HEK293 (cell line): ENCODE results near the gene SACS.

ENCODE experiments used
- CTCF ChIA-PET: fragments of 350-600 bp; formaldehyde crosslinking; extraction: SDS; loops from one replicate; lab custom pipeline; 2021; ENCODE audit warnings: antibody characterized with exemption; lab: Yijun Ruan, JAX
- POLR2A ChIA-PET: fragments of 300-600 bp; formaldehyde crosslinking; extraction: SDS; loops from one replicate; lab custom pipeline; 2020; ENCODE audit warnings: antibody characterized with exemption, inconsistent platforms; lab: Yijun Ruan, JAX
- H3K27ac ChIP-seq: fragments of 200-500 bp; sonication (Bioruptor generic); 2 replicates; pipeline ENCODE4 v1.5.1; 2014; ENCODE audit warnings: low read depth, low read length, control low read depth, inconsistent platforms; ENCODE audit errors: extremely low read depth
- H3K36me3 ChIP-seq, 2 experiments: fragments of 200-500 bp in 1 of 2; sonication (Bioruptor generic) in 1 of 2; 1 replicate in 1 of 2; 2 replicates in 1 of 2; pipeline ENCODE4 v1.5.1; 2014 to 2017; ENCODE audit warnings: inconsistent platforms in 2 of 2, low read length in 2 of 2; ENCODE audit not compliant: control insufficient read depth in 2 of 2, insufficient read depth in 1 of 2
- H3K4me1 ChIP-seq: fragments of 200-500 bp; sonication (Bioruptor generic); 2 replicates; pipeline ENCODE4 v1.5.1; 2014; ENCODE audit warnings: mild to moderate bottlenecking, low read length, inconsistent platforms; ENCODE audit not compliant: control insufficient read depth, insufficient read depth
- H3K4me3 ChIP-seq: 2 replicates; pipeline ENCODE4 v1.5.1; 2011; ENCODE audit warnings: low read depth, mild to moderate bottlenecking, control low read depth, low read length, moderate library complexity
- H3K9me3 ChIP-seq: fragments of 200-500 bp; sonication (Bioruptor generic); 2 replicates; pipeline ENCODE4 v1.5.1; 2014; ENCODE audit warnings: low read depth, low read length, inconsistent platforms; ENCODE audit not compliant: control insufficient read depth, insufficient read depth
- HOXA7 ChIP-seq: sonication (generic); formaldehyde crosslinking; IDR thresholded peaks from 2 replicates; pipeline ENCODE4 v1.8.1; 2022; ENCODE audit warnings: missing genetic modification reagents, borderline replicate concordance
- KLF7 ChIP-seq: fragments of 450-650 bp; formaldehyde crosslinking; IDR thresholded peaks from 2 replicates; pipeline ENCODE4 v1.5.1; 2016; ENCODE audit warnings: missing biosample characterization, missing genetic modification characterization, borderline replicate concordance
- KLF8 ChIP-seq: fragments of 450-650 bp; formaldehyde crosslinking; IDR thresholded peaks from 2 replicates; pipeline ENCODE4 v1.5.1; 2016; ENCODE audit warnings: missing biosample characterization, missing genetic modification characterization
- MEIS1 ChIP-seq: sonication (generic); formaldehyde crosslinking; IDR thresholded peaks from 2 replicates; pipeline ENCODE4 v1.8.1; 2022; ENCODE audit warnings: missing genetic modification reagents, mild to moderate bottlenecking, borderline replicate concordance
- PBX3 ChIP-seq: sonication (generic); formaldehyde crosslinking; IDR thresholded peaks from 2 replicates; pipeline ENCODE4 v1.8.1; 2022; ENCODE audit warnings: mild to moderate bottlenecking, moderate library complexity, missing genetic modification reagents
- REPIN1 ChIP-seq: fragments of 450-650 bp; formaldehyde crosslinking; IDR thresholded peaks from 2 replicates; pipeline ENCODE4 v1.5.1; 2017; ENCODE audit warnings: missing biosample characterization, missing genetic modification characterization, low read depth
- SP7 ChIP-seq: fragments of 450-650 bp; formaldehyde crosslinking; IDR thresholded peaks from 2 replicates; pipeline ENCODE4 v1.5.1; 2016; ENCODE audit warnings: missing biosample characterization, missing genetic modification characterization
- WT1 ChIP-seq: fragments of 450-650 bp; formaldehyde crosslinking; IDR thresholded peaks from 2 replicates; pipeline ENCODE4 v1.5.1; 2016; ENCODE audit warnings: missing biosample characterization, missing genetic modification characterization
- ZBTB7A ChIP-seq: fragments of 450-650 bp; formaldehyde crosslinking; IDR thresholded peaks from 2 replicates; pipeline ENCODE4 v1.5.1; 2016; ENCODE audit warnings: low read depth, missing biosample characterization, missing genetic modification characterization
- ZFHX2 ChIP-seq: fragments of 450-650 bp; formaldehyde crosslinking; conservative IDR thresholded peaks from 2 replicates; pipeline ENCODE4 v1.5.1; 2016; ENCODE audit warnings: missing biosample characterization, missing genetic modification characterization
- ZFP41 ChIP-seq: fragments of 450-650 bp; formaldehyde crosslinking; IDR thresholded peaks from 2 replicates; pipeline ENCODE4 v1.5.1; 2016; ENCODE audit warnings: missing biosample characterization, missing genetic modification characterization, borderline replicate concordance
- ZNF184 ChIP-seq: fragments of 450-650 bp; IDR thresholded peaks from 2 replicates; pipeline ENCODE4 v1.5.1; 2018; ENCODE audit warnings: missing biosample characterization, mild to moderate bottlenecking, missing genetic modification characterization
- ZNF214 ChIP-seq: fragments of 450-650 bp; formaldehyde crosslinking; IDR thresholded peaks from 2 replicates; pipeline ENCODE4 v1.5.1; 2017; ENCODE audit warnings: missing biosample characterization, mild to moderate bottlenecking, missing genetic modification characterization, borderline replicate concordance
- ZNF221 ChIP-seq: fragments of 450-650 bp; formaldehyde crosslinking; IDR thresholded peaks from 2 replicates; pipeline ENCODE4 v1.5.1; 2017; ENCODE audit warnings: missing biosample characterization, missing genetic modification characterization, borderline replicate concordance
- ZNF274 ChIP-seq, 2 experiments: fragments of 200-500 bp in 1 of 2; fragments of 450-650 bp in 1 of 2; sonication (Bioruptor generic) in 1 of 2; formaldehyde crosslinking in 1 of 2; IDR thresholded peaks; 2 replicates each; pipeline versions ENCODE4 v1.5.1 to v1.6.1; 2014 to 2016; ENCODE audit warnings: borderline replicate concordance in 1 of 2, inconsistent platforms in 1 of 2, low read length in 1 of 2, missing biosample characterization in 1 of 2, missing genetic modification characterization in 1 of 2
- ZNF362 ChIP-seq: fragments of 450-650 bp; formaldehyde crosslinking; IDR thresholded peaks from 2 replicates; pipeline ENCODE4 v1.5.1; 2016; ENCODE audit warnings: missing biosample characterization, missing genetic modification characterization
- ZNF416 ChIP-seq: fragments of 450-650 bp; formaldehyde crosslinking; IDR thresholded peaks from 2 replicates; pipeline ENCODE4 v1.5.1; 2016; ENCODE audit warnings: missing biosample characterization, missing genetic modification characterization
- ZNF521 ChIP-seq: fragments of 450-650 bp; formaldehyde crosslinking; IDR thresholded peaks from 2 replicates; pipeline ENCODE4 v1.5.1; 2017; ENCODE audit warnings: missing biosample characterization, mild to moderate bottlenecking, missing genetic modification characterization
- ZNF548 ChIP-seq: fragments of 450-650 bp; formaldehyde crosslinking; IDR thresholded peaks from 2 replicates; pipeline ENCODE4 v1.5.1; 2016; ENCODE audit warnings: missing biosample characterization, missing genetic modification characterization
- ZNF585B ChIP-seq: fragments of 450-650 bp; formaldehyde crosslinking; IDR thresholded peaks from 2 replicates; pipeline ENCODE4 v1.5.1; 2016; ENCODE audit warnings: missing biosample characterization, missing genetic modification characterization
- ZNF658 ChIP-seq: fragments of 450-650 bp; formaldehyde crosslinking; IDR thresholded peaks from 2 replicates; pipeline ENCODE4; 2016; ENCODE audit warnings: missing biosample characterization, missing genetic modification characterization
- ZNF792 ChIP-seq: fragments of 450-650 bp; formaldehyde crosslinking; IDR thresholded peaks from 2 replicates; pipeline ENCODE4 v1.5.1; 2016; ENCODE audit warnings: missing biosample characterization, missing genetic modification characterization
- TF ChIP-seq, protein P1 (sequence below): fragments of 450-650 bp; formaldehyde crosslinking; IDR thresholded peaks from 2 replicates; pipeline ENCODE4 v1.5.1; 2017; ENCODE audit warnings: missing biosample characterization, missing genetic modification characterization

Gene SACS

DNA sequence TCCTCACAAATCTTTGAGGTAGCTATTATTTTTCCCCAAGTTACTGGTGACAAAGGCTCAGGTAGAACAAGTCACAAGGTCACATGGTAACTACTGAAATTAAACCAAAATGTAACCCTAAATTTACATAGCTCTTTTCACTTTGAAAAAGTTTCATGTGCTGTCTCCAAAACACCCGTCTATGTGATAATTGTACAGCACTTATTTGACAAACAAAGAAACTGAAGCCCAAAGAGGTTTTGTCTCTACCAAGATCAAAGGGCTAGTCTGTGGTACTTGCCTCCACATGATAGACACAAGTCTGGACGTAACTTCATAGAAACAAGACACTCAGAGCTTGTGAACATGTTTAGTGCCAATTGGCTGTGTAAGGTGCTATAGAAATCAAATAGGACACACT lies 108.3 kb downstream of the SACS start:
- CTCF ChIA-PET = interaction anchor here (0.6 to 0.8 kb wide), 2 partner anchors 99 to 887 kb away, joined by 3 read pairs; no protein-coding TSS in a partner anchor
- Histone ChIP-seq H3K4me1 (no peaks in the 10 kb centered on the region), H3K36me3 (no peaks in the 10 kb centered on the region), H3K4me3 (no peak overlapping the region), H3K9me3 (no peaks in the 10 kb centered on the region)
- POLR2A ChIA-PET = no interaction called here
- TF ChIP-seq ZNF585B (tag by site-specific recombination) (no peak), WT1 (no peak), ZNF214 (tag by site-specific recombination) (no peak), ZNF184 (tag by site-specific recombination) (no peak), PBX3 (CRISPR knock-in tag) (no peak), ZNF658 (tag by site-specific recombination) (no peak), KLF8 (tag by site-specific recombination) (no peak), ZNF548 (tag by site-specific recombination) (no peak), MEIS1 (CRISPR knock-in tag) (no peak), ZNF521 (tag by site-specific recombination) (no peak), SP7 (tag by site-specific recombination) (no peak), ZFP41 (tag by site-specific recombination) (no peak), ZNF416 (tag by site-specific recombination) (no peak), ZNF362 (no peak), ZNF792 (no peak)
- TF ChIP-seq, protein P1, sequence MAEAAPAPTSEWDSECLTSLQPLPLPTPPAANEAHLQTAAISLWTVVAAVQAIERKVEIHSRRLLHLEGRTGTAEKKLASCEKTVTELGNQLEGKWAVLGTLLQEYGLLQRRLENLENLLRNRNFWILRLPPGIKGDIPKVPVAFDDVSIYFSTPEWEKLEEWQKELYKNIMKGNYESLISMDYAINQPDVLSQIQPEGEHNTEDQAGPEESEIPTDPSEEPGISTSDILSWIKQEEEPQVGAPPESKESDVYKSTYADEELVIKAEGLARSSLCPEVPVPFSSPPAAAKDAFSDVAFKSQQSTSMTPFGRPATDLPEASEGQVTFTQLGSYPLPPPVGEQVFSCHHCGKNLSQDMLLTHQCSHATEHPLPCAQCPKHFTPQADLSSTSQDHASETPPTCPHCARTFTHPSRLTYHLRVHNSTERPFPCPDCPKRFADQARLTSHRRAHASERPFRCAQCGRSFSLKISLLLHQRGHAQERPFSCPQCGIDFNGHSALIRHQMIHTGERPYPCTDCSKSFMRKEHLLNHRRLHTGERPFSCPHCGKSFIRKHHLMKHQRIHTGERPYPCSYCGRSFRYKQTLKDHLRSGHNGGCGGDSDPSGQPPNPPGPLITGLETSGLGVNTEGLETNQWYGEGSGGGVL (tag by site-specific recombination) = no peak
- TF ChIP-seq, all 188 proteins: peak for 0
- no peak overlapping the region for H3K27ac ChIP-seq

GRCh38 chr13:23323946-23324709 lies 109.4 kb downstream of the SACS start:
- CTCF ChIA-PET = no interaction called here
- Histone ChIP-seq H3K27ac (no peak overlapping the region), H3K36me3 (no peaks in the 10 kb centered on the region), H3K4me1 (no peaks in the 10 kb centered on the region), H3K9me3 (no peaks in the 10 kb centered on the region), H3K4me3 (no peak overlapping the region)
- POLR2A ChIA-PET = no interaction called here
- TF ChIP-seq HOXA7 (CRISPR knock-in tag) (no peak), ZNF221 (tag by site-specific recombination) (no peak), ZBTB7A (tag by site-specific recombination) (no peak), REPIN1 (tag by site-specific recombination) (no peak), ZNF274 (IDR thresholded peaks at IDR 0.05; ENCODE audit: low read length) (no peak), ZNF274 (tag by site-specific recombination; IDR thresholded peaks at IDR 0.05; ENCODE audit: borderline replicate concordance) (no peak), ZFP41 (tag by site-specific recombination) (no peak), KLF7 (no peak), ZFHX2 (tag by site-specific recombination) (no peak)
